ENCODE results near the gene UBE2M. TPM values are rescaled to one million over a fixed set of nuclear protein-coding genes. Genes with fewer than 3 reads are reported as not detected.
A peak's percentile ranks its signal among the peaks of the same experiment; 100 is the strongest.
"Not testable (repeated sequence)": the region's sequence is repeated elsewhere in the genome, so short reads cannot be mapped to it uniquely, and the experiment has no call there.

The UBE2M gene
- polyA plus RNA-seq, 1 of the 3 experiments (the other 2 are of a cell fraction) = 135 TPM

DNA sequence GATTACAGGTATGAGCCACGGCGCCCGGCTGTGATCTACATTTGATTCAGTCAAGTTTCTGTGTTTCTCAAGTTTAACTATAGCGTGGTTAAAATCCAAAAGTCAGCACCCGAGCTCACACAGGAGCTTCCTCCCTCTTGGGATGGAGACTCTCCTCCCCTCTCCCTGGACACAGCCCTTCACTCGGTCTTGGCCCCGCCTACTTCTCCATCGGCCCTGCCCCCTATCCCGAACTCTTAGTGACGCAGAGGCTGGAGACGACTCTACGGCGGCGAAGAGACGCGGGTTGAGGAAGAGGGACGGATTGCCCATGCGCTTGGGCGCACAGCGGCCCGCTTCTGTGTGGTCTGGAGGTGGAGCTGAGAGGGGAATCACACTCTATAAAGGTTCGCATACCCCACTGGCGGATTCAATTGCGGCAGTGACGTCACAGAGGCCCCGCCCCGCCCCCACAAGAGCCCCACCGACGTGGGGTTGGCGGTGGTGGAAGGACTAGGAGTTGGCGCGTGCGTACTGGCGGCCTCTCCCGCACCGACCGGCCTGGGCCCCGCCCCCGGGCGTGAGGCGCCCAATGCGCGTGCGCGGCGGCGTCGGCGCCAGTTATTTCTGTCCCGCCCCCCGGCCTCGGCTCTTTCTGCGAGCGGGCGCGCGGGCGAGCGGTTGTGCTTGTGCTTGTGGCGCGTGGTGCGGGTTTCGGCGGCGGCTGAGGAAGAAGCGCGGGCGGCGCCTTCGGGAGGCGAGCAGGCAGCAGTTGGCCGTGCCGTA lies 14.4 kb downstream of the UBE2M start, which contains the start of gene TRIM28 (continued):
- TF ChIP-seq, protein P1, sequence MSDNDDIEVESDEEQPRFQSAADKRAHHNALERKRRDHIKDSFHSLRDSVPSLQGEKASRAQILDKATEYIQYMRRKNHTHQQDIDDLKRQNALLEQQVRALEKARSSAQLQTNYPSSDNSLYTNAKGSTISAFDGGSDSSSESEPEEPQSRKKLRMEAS (IDR thresholded peaks at IDR 0.05; ENCODE audit: low read depth) = peak; percentile 58
- TF ChIP-seq YY1 (IDR thresholded peaks at IDR 0.05; ENCODE audit: low read depth) (0 out of 2 replicates have a peak, but pooled peaks have one; percentile 46), RFX5 (IDR thresholded peaks at IDR 0.05; ENCODE audit: low read length) (no peak), POLR2AphosphoS5 (IDR thresholded peaks at IDR 0.05; ENCODE audit: low read depth, low read length) (peak; percentile 97), TEAD4 (IDR thresholded peaks at IDR 0.05; ENCODE audit: borderline replicate concordance, insufficient read depth) (no peak), RAD21 (IDR thresholded peaks at IDR 0.05; ENCODE audit: low read length) (0 out of 2 replicates have a peak, but pooled peaks have one; percentile 6), CHD2 (IDR thresholded peaks at IDR 0.05; ENCODE audit: low read length, partially characterized antibody) (peak; percentile 25)
- TF ChIP-seq, protein P2, sequence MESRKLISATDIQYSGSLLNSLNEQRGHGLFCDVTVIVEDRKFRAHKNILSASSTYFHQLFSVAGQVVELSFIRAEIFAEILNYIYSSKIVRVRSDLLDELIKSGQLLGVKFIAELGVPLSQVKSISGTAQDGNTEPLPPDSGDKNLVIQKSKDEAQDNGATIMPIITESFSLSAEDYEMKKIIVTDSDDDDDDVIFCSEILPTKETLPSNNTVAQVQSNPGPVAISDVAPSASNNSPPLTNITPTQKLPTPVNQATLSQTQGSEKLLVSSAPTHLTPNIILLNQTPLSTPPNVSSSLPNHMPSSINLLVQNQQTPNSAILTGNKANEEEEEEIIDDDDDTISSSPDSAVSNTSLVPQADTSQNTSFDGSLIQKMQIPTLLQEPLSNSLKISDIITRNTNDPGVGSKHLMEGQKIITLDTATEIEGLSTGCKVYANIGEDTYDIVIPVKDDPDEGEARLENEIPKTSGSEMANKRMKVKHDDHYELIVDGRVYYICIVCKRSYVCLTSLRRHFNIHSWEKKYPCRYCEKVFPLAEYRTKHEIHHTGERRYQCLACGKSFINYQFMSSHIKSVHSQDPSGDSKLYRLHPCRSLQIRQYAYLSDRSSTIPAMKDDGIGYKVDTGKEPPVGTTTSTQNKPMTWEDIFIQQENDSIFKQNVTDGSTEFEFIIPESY (IDR thresholded peaks at IDR 0.05; ENCODE audit: borderline replicate concordance, low read depth) = no peak
- TF ChIP-seq, protein P3, sequence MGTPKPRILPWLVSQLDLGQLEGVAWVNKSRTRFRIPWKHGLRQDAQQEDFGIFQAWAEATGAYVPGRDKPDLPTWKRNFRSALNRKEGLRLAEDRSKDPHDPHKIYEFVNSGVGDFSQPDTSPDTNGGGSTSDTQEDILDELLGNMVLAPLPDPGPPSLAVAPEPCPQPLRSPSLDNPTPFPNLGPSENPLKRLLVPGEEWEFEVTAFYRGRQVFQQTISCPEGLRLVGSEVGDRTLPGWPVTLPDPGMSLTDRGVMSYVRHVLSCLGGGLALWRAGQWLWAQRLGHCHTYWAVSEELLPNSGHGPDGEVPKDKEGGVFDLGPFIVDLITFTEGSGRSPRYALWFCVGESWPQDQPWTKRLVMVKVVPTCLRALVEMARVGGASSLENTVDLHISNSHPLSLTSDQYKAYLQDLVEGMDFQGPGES (IDR thresholded peaks at IDR 0.05; ENCODE audit: low read depth, low read length) = no peak

DNA sequence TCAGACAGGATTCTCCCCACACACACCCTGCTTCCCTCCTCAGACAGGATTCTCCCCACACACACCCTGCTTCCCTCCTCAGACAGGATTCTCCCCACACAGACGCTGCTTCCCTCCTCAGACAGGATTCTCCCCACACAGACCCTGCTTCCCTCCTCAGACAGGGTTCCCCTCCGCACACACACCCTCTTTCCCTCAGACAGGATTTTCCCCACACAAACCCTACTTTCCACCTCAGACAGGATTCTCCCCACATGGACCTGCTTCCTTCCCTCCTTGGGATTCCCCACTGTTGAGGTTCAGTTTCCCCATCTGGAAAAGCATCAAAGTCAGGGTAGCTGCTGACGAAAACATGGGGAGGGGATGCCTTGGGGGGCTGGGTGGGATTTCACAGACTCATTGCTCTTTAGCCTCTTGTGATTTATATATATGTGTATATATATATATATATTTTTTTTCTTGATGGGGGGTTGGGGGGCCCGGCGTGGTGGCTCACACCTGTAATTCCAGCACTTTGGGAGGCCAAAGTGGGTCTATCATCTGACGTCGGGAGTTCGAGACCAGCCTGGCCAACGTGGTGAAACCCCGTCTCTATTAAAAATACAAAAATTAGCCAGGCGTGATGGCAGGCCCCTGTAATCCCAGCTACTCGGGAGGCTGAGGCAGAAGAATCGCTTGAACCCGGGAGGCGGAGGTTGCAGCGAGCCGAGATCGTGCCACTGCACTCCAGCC lies 15.6 kb downstream of the UBE2M start:
- peak overlapping the region in 1 of 2 experiments; percentile 91; a peak in 1 of 4 replicates for H3K27ac ChIP-seq (ENCODE audit: low read depth in 2 of 2, low read length in 1 of 2)
- H3K4me1 ChIP-seq (ENCODE audit: control insufficient read depth in 1 of 2, insufficient read depth in 2 of 2, low read depth in 1 of 2, low read length in 1 of 2) = peaks cover 11 to 20% of the 10 kb centered on the region in 2 experiments; a peak in 3 of 4 replicates
- not testable (repeated sequence) for H3K27me3 ChIP-seq (ENCODE audit: insufficient read depth); H3K9me3 ChIP-seq; DNase-seq; H3F3A ChIP-seq (replicated peaks; ENCODE audit: insufficient read depth); H3K9me2 ChIP-seq
- CTCF ChIA-PET = interaction anchor here (2.0 kb wide), 1 partner anchor 23 kb away, joined by 29 read pairs; the partner anchor contains the start of gene ZBTB45
- H3K9ac ChIP-seq = peak overlapping the region; percentile 74; the same call in 1 of the 2 replicates
- H3K4me2 ChIP-seq = peak overlapping the region; percentile 75; the same call in 1 of the 2 replicates
- POLR2A ChIA-PET = interaction anchor here (1.2 to 4.0 kb wide), 6 partner anchors 11 to 180 kb away, joined by 3 to 45 read pairs (median 15); partner anchors contain the start of genes CHMP2A, UBE2M, ZBTB45 and ZNF497
- peaks cover 32% of the 10 kb centered on the region for H4K20me1 ChIP-seq (ENCODE audit: insufficient read depth)
- peaks cover 33% of the 10 kb centered on the region for H3K79me2 ChIP-seq (ENCODE audit: insufficient read depth)
- H3K4me3 ChIP-seq (ENCODE audit: low read depth in 2 of 2, low read length in 1 of 2) = peak overlapping the region in 1 of 2 experiments; percentile 97; a peak in 2 of 4 replicates
- peaks cover 15 to 23% of the 10 kb centered on the region in 2 experiments for H3K36me3 ChIP-seq (replicated peaks in 1 of 2; ENCODE audit: control insufficient read depth in 1 of 2, insufficient read depth in 2 of 2, low read length in 1 of 2)
- H2AFZ ChIP-seq (ENCODE audit: low read depth) = peak overlapping the region; percentile 71; the same call in 1 of the 2 replicates
- WGBS (ENCODE audit: low lambda C conversion rate) = 53% methylated on average over 18 of the region's 18 CpGs

DNA sequence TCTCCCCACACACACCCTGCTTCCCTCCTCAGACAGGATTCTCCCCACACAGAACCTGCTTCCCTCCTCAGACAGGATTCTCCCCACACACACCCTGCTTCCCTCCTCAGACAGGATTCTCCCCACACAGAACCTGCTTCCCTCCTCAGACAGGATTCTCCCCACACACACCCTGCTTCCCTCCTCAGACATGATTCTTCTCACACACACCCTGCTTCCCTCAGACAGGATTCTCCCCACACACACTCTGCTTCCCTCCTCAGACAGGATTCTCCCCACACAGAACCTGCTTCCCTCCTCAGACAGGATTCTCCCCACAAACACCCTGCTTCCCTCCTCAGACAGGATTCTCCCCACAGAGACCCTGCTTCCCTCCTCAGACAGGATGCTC lies 19.2 kb downstream of the UBE2M start:
- H4K20me1 ChIP-seq (ENCODE audit: insufficient read depth); DNase-seq; H3K79me2 ChIP-seq (ENCODE audit: insufficient read depth); H3K9me3 ChIP-seq; H3K4me1 ChIP-seq (ENCODE audit: control insufficient read depth in 1 of 2, insufficient read depth in 2 of 2, low read depth in 1 of 2, low read length in 1 of 2); H3K9me2 ChIP-seq; H3K9ac ChIP-seq; H3K4me3 ChIP-seq (ENCODE audit: low read depth in 2 of 2, low read length in 1 of 2); H3K36me3 ChIP-seq (replicated peaks in 1 of 2; ENCODE audit: control insufficient read depth in 1 of 2, insufficient read depth in 2 of 2, low read length in 1 of 2); H3K27ac ChIP-seq (ENCODE audit: low read depth in 2 of 2, low read length in 1 of 2); H2AFZ ChIP-seq (ENCODE audit: low read depth); H3K4me2 ChIP-seq; CTCF ChIA-PET; H3K27me3 ChIP-seq (ENCODE audit: insufficient read depth); H3F3A ChIP-seq (replicated peaks; ENCODE audit: insufficient read depth); POLR2A ChIA-PET: not testable (repeated sequence)
